GM21529 (cell line): ENCODE measurements around the gene USP25.
A peak's percentile ranks its signal among the peaks of the same experiment; 100 is the strongest.

Experiments
- ATAC-seq: cut with Tn5 transposase; IDR thresholded peaks from one replicate; pipeline ENCODE4 v1.9.1; 2021; ENCODE audit not compliant: unreplicated experiment

The USP25 gene

GRCh38 chr21:15729674-15730483, at the start of gene USP25:
USP25 (plus strand) TSS chr21:15729982; CDS start chr21:15730394, 412 bp downstream.
- ATAC-seq = peak; percentile 74

- no peak for ATAC-seq
Observed at GRCh38 chr21:15682186-15682895, 47.4 kb upstream of the USP25 start.

GRCh38 chr21:15682977-15683376, 46.8 kb upstream of the USP25 start:
- no peak for ATAC-seq

- ATAC-seq = no peak
Observed at GRCh38 chr21:15686506-15686905, 43.3 kb upstream of the USP25 start.

GRCh38 chr21:15687208-15687607, 42.6 kb upstream of the USP25 start:
- no peak for ATAC-seq

GRCh38 chr21:15688016-15688415, 41.8 kb upstream of the USP25 start:
- no peak for ATAC-seq

GRCh38 chr21:15688809-15689208, 41.0 kb upstream of the USP25 start:
- ATAC-seq = no peak

GRCh38 chr21:15692711-15693110, 37.1 kb upstream of the USP25 start:
- ATAC-seq = no peak

- ATAC-seq = no peak
Observed at GRCh38 chr21:15695241-15695640, 34.5 kb upstream of the USP25 start.

- no peak for ATAC-seq
Observed at GRCh38 chr21:15701830-15702229, 28.0 kb upstream of the USP25 start.

- no peak for ATAC-seq
Observed at GRCh38 chr21:15703932-15704331, 25.9 kb upstream of the USP25 start.

- no peak for ATAC-seq
Observed at GRCh38 chr21:15706696-15707095, 23.1 kb upstream of the USP25 start.

- no peak for ATAC-seq
Observed at GRCh38 chr21:15713412-15713811, 16.4 kb upstream of the USP25 start.

GRCh38 chr21:15718711-15719110, 11.1 kb upstream of the USP25 start:
- ATAC-seq = no peak

GRCh38 chr21:15719976-15720375, 9.8 kb upstream of the USP25 start:
- no peak for ATAC-seq

- no peak for ATAC-seq
Observed at GRCh38 chr21:15722591-15723324, 7.0 kb upstream of the USP25 start.

GRCh38 chr21:15725949-15726348, 3.8 kb upstream of the USP25 start:
- no peak for ATAC-seq

- no peak for ATAC-seq
Observed at GRCh38 chr21:15728046-15728445, 1.7 kb upstream of the USP25 start.

GRCh38 chr21:15729346-15729673, 472 bp upstream of the USP25 start:
- ATAC-seq = no peak

GRCh38 chr21:15730484-15731242, 881 bp downstream of the USP25 start:
- no peak for ATAC-seq

- ATAC-seq = no peak
Observed at GRCh38 chr21:15731243-15731613, 1.4 kb downstream of the USP25 start.
